HTR-8/SVneo (cell line): ENCODE measurements around the gene STMN3.
A peak's percentile ranks its signal among the peaks of the same experiment; 100 is the strongest.

Experiments
- DNase-seq: peaks from one replicate; pipeline ENCODE4 v3.0.0; 2011; ENCODE audit warnings: low spot score, mixed read lengths; ENCODE audit not compliant: insufficient read length
- FAIRE-seq: peaks from 2 replicates; lab custom pipeline; 2011; peaks lifted over from hg19 to GRCh38; lab: Jason Lieb, UNC

STMN3 gene

GRCh38 chr20:63653041-63653973 lies at the start of gene STMN3:
STMN3 (minus strand) TSS chr20:63653424; CDS start chr20:63653345, 79 bp downstream.
- peak; percentile 97 for DNase-seq
- peak; percentile 94 for FAIRE-seq

- no peak for DNase-seq
- FAIRE-seq: peak; percentile 70
Measured at GRCh38 chr20:63702036-63702665, 48.9 kb upstream of the STMN3 start.

- no peak for DNase-seq
- peak; percentile 60 for FAIRE-seq
Measured at GRCh38 chr20:63701329-63702035, 48.3 kb upstream of the STMN3 start.

GRCh38 chr20:63701051-63701328 lies 47.8 kb upstream of the STMN3 start:
- DNase-seq (no peak), FAIRE-seq (no peak)

- peak; percentile 69 for FAIRE-seq
- DNase-seq: no peak
Measured at GRCh38 chr20:63700199-63701050, 47.2 kb upstream of the STMN3 start.

- no peak for DNase-seq
- FAIRE-seq: peak; percentile 54
Measured at GRCh38 chr20:63699466-63700198, 46.4 kb upstream of the STMN3 start.

- FAIRE-seq (peak; percentile 98), DNase-seq (peak; percentile 98)
Measured at GRCh38 chr20:63698739-63699465, 45.7 kb upstream of the STMN3 start.

GRCh38 chr20:63697868-63698545 lies 44.8 kb upstream of the STMN3 start:
- DNase-seq: no peak
- FAIRE-seq: peak; percentile 23

- FAIRE-seq (peak; percentile 86), DNase-seq (no peak)
Measured at GRCh38 chr20:63697357-63697867, 44.2 kb upstream of the STMN3 start.

- DNase-seq: no peak
Measured at GRCh38 chr20:63696628-63697356, 43.6 kb upstream of the STMN3 start, which contains the start of gene TNFRSF6B. TNFRSF6B (plus strand) TSS chr20:63696652; CDS start chr20:63696768, 116 bp downstream.

GRCh38 chr20:63696306-63696627 lies 43.0 kb upstream of the STMN3 start:
- FAIRE-seq: peak; percentile 93
- DNase-seq: no peak

More at GRCh38 chr20:63696628-63697356, 43.6 kb upstream of the STMN3 start, which contains the start of gene TNFRSF6B:
- no peak for FAIRE-seq

GRCh38 chr20:63695424-63696305 lies 42.4 kb upstream of the STMN3 start:
- DNase-seq (no peak), FAIRE-seq (no peak)

GRCh38 chr20:63694584-63695423 lies 41.6 kb upstream of the STMN3 start:
- peak; percentile 84 for FAIRE-seq
- DNase-seq: no peak

GRCh38 chr20:63693733-63694583 lies 40.7 kb upstream of the STMN3 start:
- FAIRE-seq (no peak), DNase-seq (no peak)
